Esophagus squamous epithelium (tissue), 5 donors: ENCODE data around the gene SATB1. TPM values are rescaled to one million over a fixed set of nuclear protein-coding genes. Genes with fewer than 3 reads are reported as not detected.

ENCODE experiments used
- DNase-seq: peaks from one replicate; lab custom pipeline; 2025; lab: John Stamatoyannopoulos, UW
- H3K27ac ChIP-seq, 4 donors: fragments of 200-600 bp; sonication (generic); one replicate each; pipeline ENCODE4 v1.5.1; 2016 to 2019; ENCODE audit warnings: mild to moderate bottlenecking in 1 of 4
- H3K27me3 ChIP-seq, 4 donors: fragments of 200-600 bp; sonication (generic); 1 replicate in 3 of 4; 2 replicates in 1 of 4; pipeline versions ENCODE4 v1.5.1 to v1.6.0; 2017 to 2021; ENCODE audit warnings: antibody characterized with exemption in 1 of 4
- H3K36me3 ChIP-seq, 3 donors: fragments of 200-600 bp; sonication (generic); one replicate each; pipeline ENCODE4 v1.5.1; 2016 to 2019
- H3K4me1 ChIP-seq, 3 donors: fragments of 200-600 bp; sonication (generic); one replicate each; pipeline ENCODE4 v1.5.1; 2017 to 2019
- H3K4me3 ChIP-seq, 4 donors: fragments of 200-600 bp; sonication (generic); 1 replicate in 3 of 4; 2 replicates in 1 of 4; pipeline ENCODE4 v1.5.1; 2016 to 2019; ENCODE audit warnings: mild to moderate bottlenecking in 2 of 4, moderate library complexity in 1 of 4
- H3K9me3 ChIP-seq, 3 donors: fragments of 200-600 bp; sonication (generic); one replicate each; pipeline ENCODE4 v1.5.1; 2016 to 2019
- POLR2A ChIP-seq, 4 donors: fragments of 450-650 bp; IDR thresholded peaks; one replicate each; pipeline ENCODE4 v1.6.1; 2017; ENCODE audit warnings: antibody characterized with exemption in 4 of 4, mild to moderate bottlenecking in 4 of 4, moderate library complexity in 3 of 4
- WGBS, 2 donors: methylation state at CpG; one replicate each; pipeline ENCODE4 v1.1.5; 2018; 5-methylcytosine and 5-hydroxymethylcytosine counted together
- intact Hi-C: fragments of 100-400 bp; cut with DNase I; formaldehyde crosslinking; loops from one replicate; pipeline ENCODE4 v1.15.0; 2022
- total RNA-seq, 4 donors: library from RNA; depleted of rRNA; stranded (reverse); fragments of >200 nt; gene quantifications; one replicate each; pipeline ENCODE4 v1.1.0, GENCODE V29; 2016
- TF ChIP-seq, protein P1 (sequence below), 6 experiments: fragments of 450-650 bp in 4 of 6; fragments of 200-600 bp in 2 of 6; sonication (generic) in 2 of 6; IDR thresholded peaks; one replicate each; pipeline ENCODE4 v1.5.1; 2016 to 2019; ENCODE audit warnings: antibody characterized with exemption in 6 of 6, mild to moderate bottlenecking in 4 of 6, moderate library complexity in 4 of 6
- donor health status: DM: yes; HTN: yes; CAD: no.

SATB1 gene
- total RNA-seq, 4 donors from 2014 or later = 16.9 to 24.4 (median 20.0) TPM

GRCh38 chr3:18447720-18448119, 22.6 kb upstream of the SATB1 start:
- H3K4me3 ChIP-seq = no peak overlapping the region
- no peak for TF ChIP-seq POLR2A (IDR thresholded peaks at IDR 0.05)
- TF ChIP-seq, protein P1, sequence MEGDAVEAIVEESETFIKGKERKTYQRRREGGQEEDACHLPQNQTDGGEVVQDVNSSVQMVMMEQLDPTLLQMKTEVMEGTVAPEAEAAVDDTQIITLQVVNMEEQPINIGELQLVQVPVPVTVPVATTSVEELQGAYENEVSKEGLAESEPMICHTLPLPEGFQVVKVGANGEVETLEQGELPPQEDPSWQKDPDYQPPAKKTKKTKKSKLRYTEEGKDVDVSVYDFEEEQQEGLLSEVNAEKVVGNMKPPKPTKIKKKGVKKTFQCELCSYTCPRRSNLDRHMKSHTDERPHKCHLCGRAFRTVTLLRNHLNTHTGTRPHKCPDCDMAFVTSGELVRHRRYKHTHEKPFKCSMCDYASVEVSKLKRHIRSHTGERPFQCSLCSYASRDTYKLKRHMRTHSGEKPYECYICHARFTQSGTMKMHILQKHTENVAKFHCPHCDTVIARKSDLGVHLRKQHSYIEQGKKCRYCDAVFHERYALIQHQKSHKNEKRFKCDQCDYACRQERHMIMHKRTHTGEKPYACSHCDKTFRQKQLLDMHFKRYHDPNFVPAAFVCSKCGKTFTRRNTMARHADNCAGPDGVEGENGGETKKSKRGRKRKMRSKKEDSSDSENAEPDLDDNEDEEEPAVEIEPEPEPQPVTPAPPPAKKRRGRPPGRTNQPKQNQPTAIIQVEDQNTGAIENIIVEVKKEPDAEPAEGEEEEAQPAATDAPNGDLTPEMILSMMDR (IDR thresholded peaks at IDR 0.05) = no peak
- H3K27ac ChIP-seq = no peak overlapping the region
- H3K27me3 ChIP-seq = peaks cover 0 to 51% (median 10%) of the 10 kb centered on the region in 4 donors
- H3K9me3 ChIP-seq = peaks cover 0 to 8% (median 7%) of the 10 kb centered on the region in 3 donors
- no peak for DNase-seq
- H3K4me1 ChIP-seq = peaks cover 13 to 28% (median 17%) of the 10 kb centered on the region in 3 donors
- intact Hi-C loops = no loop called here
- no peaks in the 10 kb centered on the region for H3K36me3 ChIP-seq

DNA sequence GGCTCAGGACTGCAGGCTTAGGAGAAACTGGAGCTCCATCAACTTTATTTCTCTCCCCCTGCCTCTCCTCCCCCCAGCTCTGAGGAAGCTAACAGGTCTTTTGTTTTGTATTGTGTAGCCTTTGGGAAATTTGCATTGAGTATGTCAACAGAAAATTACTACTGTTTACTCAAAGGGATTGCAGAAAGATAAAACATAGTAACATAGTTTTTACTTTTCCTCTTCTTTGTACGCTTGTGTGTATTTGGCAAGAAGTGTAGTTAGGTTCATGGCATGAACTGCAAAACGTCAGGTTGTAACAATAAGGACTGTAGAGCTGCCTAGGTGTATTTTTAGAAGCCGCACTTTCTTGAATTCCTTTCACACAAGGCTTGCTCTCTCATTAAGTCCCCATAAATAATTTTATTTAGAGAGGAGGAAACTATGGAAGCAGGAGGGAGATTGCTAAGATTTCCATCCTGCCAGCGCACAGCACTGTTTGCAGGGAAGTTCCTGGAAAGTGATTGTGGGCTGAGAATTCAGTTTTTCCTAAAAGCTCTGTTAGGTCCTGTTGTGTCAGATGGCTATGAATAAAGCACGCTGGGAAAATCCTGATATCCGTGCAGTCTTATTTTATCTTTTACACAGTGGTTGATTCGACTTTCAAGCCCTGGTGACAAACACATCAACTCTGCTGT, 21.1 kb upstream of the SATB1 start:
- Histone ChIP-seq H3K27ac (no peak overlapping the region), H3K4me1 (peaks cover 13 to 28% (median 17%) of the 10 kb centered on the region in 3 donors), H3K36me3 (no peaks in the 10 kb centered on the region), H3K9me3 (peaks cover 0 to 8% (median 7%) of the 10 kb centered on the region in 3 donors), H3K27me3 (peaks cover 0 to 65% (median 10%) of the 10 kb centered on the region in 4 donors), H3K4me3 (peak overlapping the region in 2 of 4 donors; percentile 67 to 74)
- intact Hi-C loops = no loop called here
- no peak for TF ChIP-seq POLR2A (IDR thresholded peaks at IDR 0.05)
- TF ChIP-seq, protein P1 (IDR thresholded peaks at IDR 0.05) = no peak
- 26 to 36% methylated on average over 7 of the region's 7 CpGs for WGBS, 2 donors
- no peak for DNase-seq

GRCh38 chr3:18445401-18446148, 20.4 kb upstream of the SATB1 start:
- TF ChIP-seq POLR2A (IDR thresholded peaks at IDR 0.05) = peak in 1 of 4 donors; percentile 19
- TF ChIP-seq, protein P1 (IDR thresholded peaks at IDR 0.05) = no peak
- peak overlapping the region in 3 of 4 donors; percentile 13 to 69 (median 68) for H3K27ac ChIP-seq
- peaks cover 0 to 73% (median 10%) of the 10 kb centered on the region in 4 donors for H3K27me3 ChIP-seq
- no peaks in the 10 kb centered on the region for H3K36me3 ChIP-seq
- intact Hi-C loops = no loop called here
- peak overlapping the region; percentile 44 to 74 (median 58) for H3K4me3 ChIP-seq
- no peak for DNase-seq
- H3K9me3 ChIP-seq = peaks cover 0 to 8% (median 7%) of the 10 kb centered on the region in 3 donors
- peaks cover 13 to 28% (median 17%) of the 10 kb centered on the region in 3 donors for H3K4me1 ChIP-seq
- 10 to 13% methylated on average over 10 to 15 of the region's 33 CpGs for WGBS, 2 donors

DNA sequence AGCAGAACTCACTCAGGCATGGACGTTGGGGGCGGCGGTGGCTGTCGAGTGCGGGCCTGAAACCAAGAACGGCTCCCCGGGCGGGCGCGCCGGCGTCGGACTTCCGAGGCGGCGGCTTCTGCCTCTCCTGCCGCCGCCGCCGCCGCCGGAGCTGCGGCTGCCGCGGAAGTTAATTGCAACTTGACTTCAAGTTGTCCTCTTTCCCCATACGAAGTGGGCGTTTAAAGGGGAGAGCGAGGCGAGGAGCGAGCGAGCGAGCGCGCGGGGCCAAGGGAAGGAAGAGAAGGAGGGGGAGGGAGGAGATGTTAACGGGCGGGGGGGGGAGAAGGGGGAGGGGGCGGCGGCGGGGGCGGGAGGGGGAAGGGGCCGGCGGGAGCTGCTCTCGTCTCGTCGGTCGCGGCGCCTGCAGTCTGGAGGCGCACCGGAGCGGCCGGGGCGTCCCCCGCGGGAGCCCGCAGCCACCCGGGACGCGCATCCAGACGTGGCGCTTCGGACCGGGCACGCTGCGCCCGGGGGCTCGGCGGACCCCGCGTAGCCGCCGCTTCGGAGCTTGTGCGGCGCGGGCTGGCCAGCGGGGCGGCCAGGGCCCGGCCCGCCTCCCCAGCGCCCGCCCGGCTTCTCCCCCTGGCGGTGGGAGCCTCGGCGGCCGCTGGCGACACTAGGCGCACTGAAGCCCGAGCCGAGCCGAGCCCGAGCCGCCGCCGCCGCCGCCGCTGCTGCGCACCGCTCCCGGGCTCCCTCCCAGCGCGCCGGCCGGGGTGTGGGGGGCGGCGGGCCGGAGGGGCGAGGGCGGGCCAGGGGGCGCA, 19.7 kb upstream of the SATB1 start:
- 1% methylated on average over 25 to 34 of the region's 113 CpGs for WGBS, 2 donors
- intact Hi-C loops = no loop called here
- H3K9me3 ChIP-seq = peaks cover 0 to 8% (median 7%) of the 10 kb centered on the region in 3 donors
- no peak for DNase-seq
- H3K27ac ChIP-seq = peak overlapping the region; percentile 13 to 69 (median 44)
- peak overlapping the region; percentile 44 to 74 (median 58) for H3K4me3 ChIP-seq
- TF ChIP-seq POLR2A (IDR thresholded peaks at IDR 0.05) = peak in 1 of 4 donors; percentile 46
- TF ChIP-seq, protein P1 (IDR thresholded peaks at IDR 0.05) = peak in 4 of 6 experiments; percentile 39 to 78 (median 64)
- H3K27me3 ChIP-seq = peaks cover 3 to 80% (median 10%) of the 10 kb centered on the region in 4 donors
- H3K36me3 ChIP-seq = no peaks in the 10 kb centered on the region
- H3K4me1 ChIP-seq = peaks cover 13 to 28% (median 17%) of the 10 kb centered on the region in 3 donors
